GM23248 (cell line): ENCODE results near the gene KLHDC3. TPM values are rescaled to one million over a fixed set of nuclear protein-coding genes. Genes with fewer than 3 reads are reported as not detected.

Experiments used
- DNase-seq: peaks from one replicate; pipeline ENCODE4 v3.0.0-alpha.2; 2015
- H2AFZ ChIP-seq: fragments of 200-600 bp; sonication (generic); 2 replicates; pipeline ENCODE4 v1.6.1; 2016; ENCODE audit warnings: antibody characterized with exemption
- H3F3A ChIP-seq: fragments of 200-600 bp; sonication (generic); 2 replicates; pipeline ENCODE4 v1.6.1; 2016; ENCODE audit warnings: mild to moderate bottlenecking, antibody characterized with exemption, mixed run types; ENCODE audit not compliant: insufficient read depth
- H3K27ac ChIP-seq: fragments of 200-600 bp; sonication (generic); 2 replicates; pipeline ENCODE4 v1.5.1; 2016; ENCODE audit warnings: mild to moderate bottlenecking
- H3K27me3 ChIP-seq: fragments of 200-600 bp; sonication (generic); replicated peaks from 2 replicates; pipeline ENCODE4 v1.6.1; 2016; ENCODE audit warnings: mild to moderate bottlenecking; ENCODE audit not compliant: insufficient read depth
- H3K36me3 ChIP-seq: fragments of 200-600 bp; sonication (generic); 2 replicates; pipeline ENCODE4 v1.6.1; 2016; ENCODE audit warnings: low read depth, mild to moderate bottlenecking
- H3K4me1 ChIP-seq: fragments of 200-600 bp; sonication (generic); 2 replicates; pipeline ENCODE4 v1.6.1; 2016; ENCODE audit warnings: mild to moderate bottlenecking; ENCODE audit not compliant: insufficient read depth
- H3K4me2 ChIP-seq: fragments of 200-600 bp; sonication (generic); one replicate; pipeline ENCODE4 v1.6.1; 2016; ENCODE audit warnings: mild to moderate bottlenecking; ENCODE audit not compliant: unreplicated experiment
- H3K4me3 ChIP-seq: fragments of 200-600 bp; sonication (generic); 2 replicates; pipeline ENCODE4 v1.5.1; 2016; ENCODE audit warnings: mild to moderate bottlenecking
- H3K79me2 ChIP-seq: fragments of 200-600 bp; sonication (generic); 2 replicates; pipeline ENCODE4 v1.6.1; 2016; ENCODE audit warnings: mild to moderate bottlenecking; ENCODE audit not compliant: insufficient read depth
- H3K9ac ChIP-seq: fragments of 200-600 bp; sonication (generic); 2 replicates; pipeline ENCODE4 v1.6.1; 2016; ENCODE audit warnings: mild to moderate bottlenecking
- H3K9me2 ChIP-seq: fragments of 200-600 bp; sonication (generic); 2 replicates; pipeline ENCODE4 v1.6.1; 2016; ENCODE audit warnings: mixed run types, mild to moderate bottlenecking, moderate library complexity; ENCODE audit not compliant: insufficient read depth
- H3K9me3 ChIP-seq: fragments of 200-600 bp; sonication (generic); one replicate; pipeline ENCODE4 v1.6.1; 2017; ENCODE audit warnings: low read depth
- H4K20me1 ChIP-seq: fragments of 200-600 bp; sonication (generic); 2 replicates; pipeline ENCODE4 v1.6.0; 2016; ENCODE audit not compliant: insufficient read depth
- EZH2 ChIP-seq: fragments of 200-600 bp; sonication (generic); IDR thresholded peaks from 2 replicates; pipeline ENCODE4 v1.6.1; 2018; ENCODE audit warnings: antibody characterized with exemption, mild to moderate bottlenecking; ENCODE audit not compliant: insufficient read depth, poor library complexity, severe bottlenecking
- EZH2phosphoT487 ChIP-seq: fragments of 200-600 bp; sonication (generic); IDR thresholded peaks from 2 replicates; pipeline ENCODE4 v1.6.1; 2018; ENCODE audit warnings: antibody characterized with exemption, moderate library complexity, mild to moderate bottlenecking, low read depth; ENCODE audit not compliant: insufficient read depth
- WGBS, 2 experiments: methylation state at CpG; one replicate each; pipeline ENCODE4 v1.1.6; 2015 to 2017; ENCODE audit warnings: low lambda C conversion rate in 2 of 2, low coverage in 1 of 2; ENCODE audit errors: missing lambda C conversion rate in 2 of 2; 5-methylcytosine and 5-hydroxymethylcytosine counted together
- in situ Hi-C: fragments of 300-500 bp; cut with MboI; formaldehyde crosslinking; loops from 2 replicates; pipeline ENCODE4 v1.15.0; 2020
- polyA plus RNA-seq: library from polyadenylated mRNA; unstranded; fragments of >200 nt; fragmentation: Nextera tagmentation; extraction: Ambion mirVana; gene quantifications from 2 replicates; pipeline ENCODE4 v1.2.1, GENCODE V29; 2016
- total RNA-seq: library from RNA; depleted of rRNA; stranded (reverse); fragments of >200 nt; shearing (Covaris generic); gene quantifications from 2 replicates; pipeline ENCODE4 v1.2.3, GENCODE V29; 2014

Gene KLHDC3
- total and polyA plus RNA-seq, 2 experiments from 2014 or later, result 94.3 to 129 TPM

DNA sequence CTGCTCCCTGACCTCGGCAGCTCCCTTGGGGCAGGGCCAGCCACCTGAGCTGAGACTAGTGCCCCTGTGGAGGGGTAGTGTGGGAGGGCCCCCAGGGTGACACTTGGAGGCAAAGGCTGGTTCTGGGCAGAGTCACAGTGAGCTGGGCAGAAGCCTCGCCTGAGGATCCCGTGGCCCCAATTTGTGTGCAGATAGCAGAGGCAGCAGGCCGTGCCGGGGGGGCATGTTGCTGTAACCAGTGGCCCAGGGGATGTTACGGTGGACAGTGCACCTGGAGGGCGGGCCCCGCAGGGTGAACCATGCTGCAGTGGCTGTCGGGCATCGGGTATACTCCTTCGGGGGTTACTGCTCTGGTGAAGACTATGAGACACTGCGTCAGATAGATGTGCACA lies 2.9 kb downstream of the KLHDC3 start:
- WGBS, 2 experiments, result 85 to 93% methylated on average over 12 of the region's 12 CpGs
- Histone ChIP-seq H3F3A (peaks cover 42% of the 10 kb centered on the region), H4K20me1 (no peaks in the 10 kb centered on the region; the same call in 1 of the 2 replicates), H2AFZ (no peak overlapping the region), H3K36me3 (peaks cover 25% of the 10 kb centered on the region; the same call in 1 of the 2 replicates), H3K9me2 (no peaks in the 10 kb centered on the region), H3K9ac (peak overlapping the region; percentile 58), H3K27ac (no peak overlapping the region), H3K9me3 (no peaks in the 10 kb centered on the region), H3K4me2 (no peak overlapping the region), H3K27me3 (no peaks in the 10 kb centered on the region), H3K4me3 (peak overlapping the region; percentile 9; the same call in 1 of the 2 replicates), H3K79me2 (peaks cover 84% of the 10 kb centered on the region), H3K4me1 (peaks cover 34% of the 10 kb centered on the region)
- TF ChIP-seq EZH2phosphoT487, result no peak
- no peak for TF ChIP-seq EZH2
- in situ Hi-C loops, result no loop called here
- no peak for DNase-seq

DNA sequence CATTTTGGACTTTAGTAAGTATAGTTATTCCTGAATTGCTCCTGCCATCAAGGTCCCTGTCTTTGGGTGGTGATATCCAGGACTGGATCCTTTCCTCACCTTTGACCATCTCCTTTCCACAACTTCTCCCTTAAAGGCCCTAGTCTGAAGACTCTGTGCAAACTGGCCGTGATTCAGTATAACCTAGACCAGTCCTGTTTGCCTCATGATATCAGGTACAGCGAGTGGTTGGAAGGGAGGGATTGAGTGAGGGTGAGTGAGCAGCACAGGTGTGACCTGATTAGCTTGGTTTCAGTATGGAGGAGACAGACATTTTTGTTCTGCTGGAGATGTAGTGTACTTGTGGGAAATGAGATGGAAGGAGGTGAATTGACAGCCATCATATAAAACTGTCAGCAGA lies 5.1 kb downstream of the KLHDC3 start:
- H4K20me1 ChIP-seq, result no peaks in the 10 kb centered on the region; the same call in 1 of the 2 replicates
- H3K9ac ChIP-seq, result no peak overlapping the region
- H3F3A ChIP-seq, result peaks cover 35% of the 10 kb centered on the region
- no peak overlapping the region for H3K4me2 ChIP-seq
- no peak overlapping the region for H3K27ac ChIP-seq
- no peak for DNase-seq
- H3K36me3 ChIP-seq, result peaks cover 25% of the 10 kb centered on the region; the same call in 1 of the 2 replicates
- peaks cover 23% of the 10 kb centered on the region for H3K4me1 ChIP-seq
- in situ Hi-C loops, result no loop called here
- H3K27me3 ChIP-seq, result no peaks in the 10 kb centered on the region
- H3K9me2 ChIP-seq, result no peaks in the 10 kb centered on the region
- H3K9me3 ChIP-seq, result no peaks in the 10 kb centered on the region
- H3K4me3 ChIP-seq, result no peak overlapping the region
- TF ChIP-seq EZH2 (no peak), EZH2phosphoT487 (no peak)
- 90 to 96% methylated on average over 2 of the region's 2 CpGs for WGBS, 2 experiments
- peaks cover 88% of the 10 kb centered on the region for H3K79me2 ChIP-seq
- no peak overlapping the region for H2AFZ ChIP-seq

DNA sequence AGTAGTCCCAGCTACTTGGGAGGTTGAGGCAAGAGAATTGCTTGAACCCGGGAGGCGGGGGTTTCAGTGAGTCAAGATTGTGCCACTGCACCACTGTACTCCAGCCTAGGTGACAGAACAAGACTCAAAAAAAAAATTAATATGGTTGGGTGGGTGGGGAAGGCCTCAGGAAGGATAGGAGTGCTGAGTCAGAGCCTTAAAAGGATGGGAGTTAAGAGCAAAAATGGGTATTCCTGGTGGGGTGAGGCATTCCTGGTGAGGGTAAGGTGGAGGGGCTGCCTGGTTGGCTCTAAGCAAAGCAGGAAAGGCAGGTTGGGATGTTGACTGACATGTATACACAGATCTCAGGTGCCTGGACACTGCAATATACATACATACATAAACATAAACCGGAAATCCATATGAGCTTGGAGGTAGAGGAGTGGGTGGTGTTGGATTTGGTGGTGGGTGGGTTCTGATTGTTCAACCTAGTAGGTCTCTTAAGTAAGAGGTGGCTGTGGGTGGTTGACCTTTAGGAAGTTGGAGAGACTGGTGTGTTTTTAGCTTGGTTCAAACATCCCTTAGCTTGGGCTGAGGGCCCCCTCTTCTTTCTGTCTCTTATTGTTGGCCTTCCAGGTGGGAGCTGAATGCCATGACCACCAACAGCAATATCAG lies 6.1 kb downstream of the KLHDC3 start:
- H3K36me3 ChIP-seq, result peaks cover 30% of the 10 kb centered on the region; the same call in 1 of the 2 replicates

DNA sequence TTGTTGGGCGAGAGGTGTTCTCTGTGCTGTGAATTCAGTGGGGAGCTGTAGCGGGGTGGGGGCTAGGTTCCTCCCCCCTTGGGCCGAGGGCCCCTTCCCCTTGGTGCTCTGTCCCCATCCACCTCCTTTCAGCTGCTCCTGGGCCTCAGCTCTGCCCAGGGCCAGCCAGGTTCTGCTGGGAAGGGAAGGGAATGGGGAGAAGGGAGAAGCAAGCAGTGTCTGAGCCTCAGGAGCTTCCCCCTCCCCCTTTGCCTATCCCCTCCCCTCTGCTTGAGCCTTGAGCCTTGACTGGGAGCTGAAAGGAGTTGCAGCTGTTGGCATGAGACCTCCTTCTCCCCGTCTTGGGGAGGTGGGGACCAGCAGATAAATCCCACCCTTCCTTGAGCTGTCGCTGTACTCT lies 6.8 kb downstream of the KLHDC3 start:
- no peak for TF ChIP-seq EZH2phosphoT487
- no peak for TF ChIP-seq EZH2
- Histone ChIP-seq H3K4me3 (peak overlapping the region; percentile 80), H3K79me2 (peaks cover 80% of the 10 kb centered on the region), H3K9me2 (no peaks in the 10 kb centered on the region), H3K9me3 (no peaks in the 10 kb centered on the region), H3K4me2 (peak overlapping the region; percentile 90), H3F3A (peaks cover 43% of the 10 kb centered on the region), H3K36me3 (peaks cover 33% of the 10 kb centered on the region), H3K27ac (peak overlapping the region; percentile 68), H2AFZ (peak overlapping the region; percentile 85), H3K9ac (peak overlapping the region; percentile 85), H3K4me1 (peaks cover 17% of the 10 kb centered on the region), H4K20me1 (no peaks in the 10 kb centered on the region; the same call in 1 of the 2 replicates), H3K27me3 (no peaks in the 10 kb centered on the region)
- WGBS, 2 experiments, result 26 to 38% methylated on average over 5 of the region's 5 CpGs
- DNase-seq, result no peak
- in situ Hi-C loops, result no loop called here

More for the DNA sequence above, 6.1 kb downstream of the KLHDC3 start:
- no peak for TF ChIP-seq EZH2
- TF ChIP-seq EZH2phosphoT487, result no peak
- Histone ChIP-seq H3K4me3 (no peak overlapping the region), H3K79me2 (peaks cover 87% of the 10 kb centered on the region), H4K20me1 (no peaks in the 10 kb centered on the region; the same call in 1 of the 2 replicates), H2AFZ (no peak overlapping the region), H3K27me3 (no peaks in the 10 kb centered on the region), H3K4me1 (peaks cover 23% of the 10 kb centered on the region), H3K9me2 (no peaks in the 10 kb centered on the region), H3K9me3 (no peaks in the 10 kb centered on the region), H3K9ac (no peak overlapping the region; the same call in 1 of the 2 replicates), H3K27ac (peak overlapping the region; percentile 68), H3K4me2 (no peak overlapping the region), H3F3A (peaks cover 40% of the 10 kb centered on the region)
- in situ Hi-C loops, result no loop called here
- DNase-seq, result no peak
- WGBS, 2 experiments, result 92 to 95% methylated on average over 3 of the region's 3 CpGs
